ENCODE data around the gene TRABD2B. TPM values are rescaled to one million over a fixed set of nuclear protein-coding genes. Genes with fewer than 3 reads are reported as not detected.

TRABD2B gene
- total RNA-seq, 1 experiment from 2014 or later: 10.3 TPM

GRCh38 chr1:47906009-47906432 is 91.2 kb downstream of the TRABD2B start:
- H3K9me3 Mint-ChIP-seq: no peaks in the 10 kb centered on the region
- ChIA-PET POLR2A (no interaction called here), CTCF (no interaction called here)
- no peak for DNase-seq (ENCODE audit: low spot score)
- H3K4me1 Mint-ChIP-seq: peaks cover 30% of the 10 kb centered on the region
- no peak for ATAC-seq
- TF ChIP-seq ESRRA (CRISPR knock-in tag; IDR thresholded peaks at IDR 0.05; ENCODE audit: borderline replicate concordance): no peak
- no peak for TF ChIP-seq ETV6 (CRISPR knock-in tag; IDR thresholded peaks at IDR 0.05)
- TF ChIP-seq ZBTB21 (CRISPR knock-in tag; IDR thresholded peaks at IDR 0.05; ENCODE audit: borderline replicate concordance): no peak
- TF ChIP-seq USF1 (CRISPR knock-in tag; IDR thresholded peaks at IDR 0.05): no peak
- TF ChIP-seq, protein P1, sequence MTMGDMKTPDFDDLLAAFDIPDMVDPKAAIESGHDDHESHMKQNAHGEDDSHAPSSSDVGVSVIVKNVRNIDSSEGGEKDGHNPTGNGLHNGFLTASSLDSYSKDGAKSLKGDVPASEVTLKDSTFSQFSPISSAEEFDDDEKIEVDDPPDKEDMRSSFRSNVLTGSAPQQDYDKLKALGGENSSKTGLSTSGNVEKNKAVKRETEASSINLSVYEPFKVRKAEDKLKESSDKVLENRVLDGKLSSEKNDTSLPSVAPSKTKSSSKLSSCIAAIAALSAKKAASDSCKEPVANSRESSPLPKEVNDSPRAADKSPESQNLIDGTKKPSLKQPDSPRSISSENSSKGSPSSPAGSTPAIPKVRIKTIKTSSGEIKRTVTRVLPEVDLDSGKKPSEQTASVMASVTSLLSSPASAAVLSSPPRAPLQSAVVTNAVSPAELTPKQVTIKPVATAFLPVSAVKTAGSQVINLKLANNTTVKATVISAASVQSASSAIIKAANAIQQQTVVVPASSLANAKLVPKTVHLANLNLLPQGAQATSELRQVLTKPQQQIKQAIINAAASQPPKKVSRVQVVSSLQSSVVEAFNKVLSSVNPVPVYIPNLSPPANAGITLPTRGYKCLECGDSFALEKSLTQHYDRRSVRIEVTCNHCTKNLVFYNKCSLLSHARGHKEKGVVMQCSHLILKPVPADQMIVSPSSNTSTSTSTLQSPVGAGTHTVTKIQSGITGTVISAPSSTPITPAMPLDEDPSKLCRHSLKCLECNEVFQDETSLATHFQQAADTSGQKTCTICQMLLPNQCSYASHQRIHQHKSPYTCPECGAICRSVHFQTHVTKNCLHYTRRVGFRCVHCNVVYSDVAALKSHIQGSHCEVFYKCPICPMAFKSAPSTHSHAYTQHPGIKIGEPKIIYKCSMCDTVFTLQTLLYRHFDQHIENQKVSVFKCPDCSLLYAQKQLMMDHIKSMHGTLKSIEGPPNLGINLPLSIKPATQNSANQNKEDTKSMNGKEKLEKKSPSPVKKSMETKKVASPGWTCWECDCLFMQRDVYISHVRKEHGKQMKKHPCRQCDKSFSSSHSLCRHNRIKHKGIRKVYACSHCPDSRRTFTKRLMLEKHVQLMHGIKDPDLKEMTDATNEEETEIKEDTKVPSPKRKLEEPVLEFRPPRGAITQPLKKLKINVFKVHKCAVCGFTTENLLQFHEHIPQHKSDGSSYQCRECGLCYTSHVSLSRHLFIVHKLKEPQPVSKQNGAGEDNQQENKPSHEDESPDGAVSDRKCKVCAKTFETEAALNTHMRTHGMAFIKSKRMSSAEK (CRISPR knock-in tag; IDR thresholded peaks at IDR 0.05; ENCODE audit: borderline replicate concordance): no peak
- TF ChIP-seq, protein P2, sequence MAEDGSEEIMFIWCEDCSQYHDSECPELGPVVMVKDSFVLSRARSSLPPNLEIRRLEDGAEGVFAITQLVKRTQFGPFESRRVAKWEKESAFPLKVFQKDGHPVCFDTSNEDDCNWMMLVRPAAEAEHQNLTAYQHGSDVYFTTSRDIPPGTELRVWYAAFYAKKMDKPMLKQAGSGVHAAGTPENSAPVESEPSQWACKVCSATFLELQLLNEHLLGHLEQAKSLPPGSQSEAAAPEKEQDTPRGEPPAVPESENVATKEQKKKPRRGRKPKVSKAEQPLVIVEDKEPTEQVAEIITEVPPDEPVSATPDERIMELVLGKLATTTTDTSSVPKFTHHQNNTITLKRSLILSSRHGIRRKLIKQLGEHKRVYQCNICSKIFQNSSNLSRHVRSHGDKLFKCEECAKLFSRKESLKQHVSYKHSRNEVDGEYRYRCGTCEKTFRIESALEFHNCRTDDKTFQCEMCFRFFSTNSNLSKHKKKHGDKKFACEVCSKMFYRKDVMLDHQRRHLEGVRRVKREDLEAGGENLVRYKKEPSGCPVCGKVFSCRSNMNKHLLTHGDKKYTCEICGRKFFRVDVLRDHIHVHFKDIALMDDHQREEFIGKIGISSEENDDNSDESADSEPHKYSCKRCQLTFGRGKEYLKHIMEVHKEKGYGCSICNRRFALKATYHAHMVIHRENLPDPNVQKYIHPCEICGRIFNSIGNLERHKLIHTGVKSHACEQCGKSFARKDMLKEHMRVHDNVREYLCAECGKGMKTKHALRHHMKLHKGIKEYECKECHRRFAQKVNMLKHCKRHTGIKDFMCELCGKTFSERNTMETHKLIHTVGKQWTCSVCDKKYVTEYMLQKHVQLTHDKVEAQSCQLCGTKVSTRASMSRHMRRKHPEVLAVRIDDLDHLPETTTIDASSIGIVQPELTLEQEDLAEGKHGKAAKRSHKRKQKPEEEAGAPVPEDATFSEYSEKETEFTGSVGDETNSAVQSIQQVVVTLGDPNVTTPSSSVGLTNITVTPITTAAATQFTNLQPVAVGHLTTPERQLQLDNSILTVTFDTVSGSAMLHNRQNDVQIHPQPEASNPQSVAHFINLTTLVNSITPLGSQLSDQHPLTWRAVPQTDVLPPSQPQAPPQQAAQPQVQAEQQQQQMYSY (CRISPR knock-in tag; IDR thresholded peaks at IDR 0.05): no peak
- no peak for TF ChIP-seq ZNF671 (CRISPR knock-in tag; IDR thresholded peaks at IDR 0.05)
- no peak for TF ChIP-seq NR1H2 (CRISPR knock-in tag; IDR thresholded peaks at IDR 0.05)
- TF ChIP-seq ERG (CRISPR knock-in tag; IDR thresholded peaks at IDR 0.05): no peak
- no peak for TF ChIP-seq ZNF512 (CRISPR knock-in tag; IDR thresholded peaks at IDR 0.05; ENCODE audit: borderline replicate concordance)
- TF ChIP-seq, protein P3, sequence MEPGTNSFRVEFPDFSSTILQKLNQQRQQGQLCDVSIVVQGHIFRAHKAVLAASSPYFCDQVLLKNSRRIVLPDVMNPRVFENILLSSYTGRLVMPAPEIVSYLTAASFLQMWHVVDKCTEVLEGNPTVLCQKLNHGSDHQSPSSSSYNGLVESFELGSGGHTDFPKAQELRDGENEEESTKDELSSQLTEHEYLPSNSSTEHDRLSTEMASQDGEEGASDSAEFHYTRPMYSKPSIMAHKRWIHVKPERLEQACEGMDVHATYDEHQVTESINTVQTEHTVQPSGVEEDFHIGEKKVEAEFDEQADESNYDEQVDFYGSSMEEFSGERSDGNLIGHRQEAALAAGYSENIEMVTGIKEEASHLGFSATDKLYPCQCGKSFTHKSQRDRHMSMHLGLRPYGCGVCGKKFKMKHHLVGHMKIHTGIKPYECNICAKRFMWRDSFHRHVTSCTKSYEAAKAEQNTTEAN (CRISPR knock-in tag; IDR thresholded peaks at IDR 0.05): no peak
- no peak for TF ChIP-seq ZNF138 (CRISPR knock-in tag; conservative IDR thresholded peaks at IDR 0.05)
- no peak for TF ChIP-seq SMAD4 (CRISPR knock-in tag; IDR thresholded peaks at IDR 0.05)
- H3K4me3 Mint-ChIP-seq: no peak overlapping the region
- H3K27me3 Mint-ChIP-seq (ENCODE audit: low read depth): peaks cover 8% of the 10 kb centered on the region; the same call in 1 of the 2 replicates
- H3K27ac Mint-ChIP-seq: no peak overlapping the region
- no peaks in the 10 kb centered on the region for H3K36me3 Mint-ChIP-seq

All from WTC11 (cell line).